ENCODE measurements around the gene DGLUCY. TPM values are rescaled to one million over a fixed set of nuclear protein-coding genes. Genes with fewer than 3 reads are reported as not detected.
"Not testable (repeated sequence)": the region's sequence is repeated elsewhere in the genome, so short reads cannot be mapped to it uniquely, and the experiment has no call there.

The DGLUCY gene
- total and polyA plus RNA-seq, 2 experiments from 2014 or later: 15.2 to 15.7 TPM

GRCh38 chr14:91084516-91084915 lies 29.4 kb upstream of the DGLUCY start:
- no peak overlapping the region for H2AFZ ChIP-seq
- no peaks in the 10 kb centered on the region for H3K4me1 ChIP-seq (ENCODE audit: insufficient read depth)
- TF ChIP-seq EZH2 (IDR thresholded peaks at IDR 0.05; ENCODE audit: insufficient read depth, poor library complexity, severe bottlenecking) (no peak), EZH2phosphoT487 (IDR thresholded peaks at IDR 0.05; ENCODE audit: insufficient read depth, low read depth) (no peak)
- H3K79me2 ChIP-seq (ENCODE audit: insufficient read depth): no peaks in the 10 kb centered on the region
- H3K36me3 ChIP-seq (ENCODE audit: low read depth): no peaks in the 10 kb centered on the region
- no peak overlapping the region for H3K27ac ChIP-seq
- no peaks in the 10 kb centered on the region for H3K9me2 ChIP-seq (ENCODE audit: insufficient read depth)
- no peak overlapping the region for H3K4me3 ChIP-seq
- H3K9me3 ChIP-seq (ENCODE audit: low read depth): no peaks in the 10 kb centered on the region
- in situ Hi-C loops (cut with MboI): no loop called here
- H3K27me3 ChIP-seq (replicated peaks; ENCODE audit: insufficient read depth): no peaks in the 10 kb centered on the region
- no peak overlapping the region for H3K9ac ChIP-seq
- H3F3A ChIP-seq (ENCODE audit: insufficient read depth): no peaks in the 10 kb centered on the region
- whole genome bisulfite sequencing, 2 experiments (ENCODE audit: low coverage in 1 of 2, low lambda C conversion rate in 2 of 2, missing lambda C conversion rate in 2 of 2): 14 to 19% methylated on average over 2 of the region's 2 CpGs
- no peaks in the 10 kb centered on the region for H4K20me1 ChIP-seq (ENCODE audit: insufficient read depth)
- no peak for DNase-seq
- no peak overlapping the region for H3K4me2 ChIP-seq (ENCODE audit: unreplicated experiment)

- WGBS, 2 experiments (ENCODE audit: low coverage in 1 of 2, low lambda C conversion rate in 2 of 2, missing lambda C conversion rate in 2 of 2): 80 to 82% methylated on average over 5 of the region's 5 CpGs
- DNase-seq; H3K9ac ChIP-seq; H3K9me2 ChIP-seq (ENCODE audit: insufficient read depth); H4K20me1 ChIP-seq (ENCODE audit: insufficient read depth); H3K79me2 ChIP-seq (ENCODE audit: insufficient read depth); H2AFZ ChIP-seq; H3F3A ChIP-seq (ENCODE audit: insufficient read depth); H3K36me3 ChIP-seq (ENCODE audit: low read depth); H3K9me3 ChIP-seq (ENCODE audit: low read depth); H3K4me1 ChIP-seq (ENCODE audit: insufficient read depth); H3K4me3 ChIP-seq; H3K27ac ChIP-seq; H3K4me2 ChIP-seq (ENCODE audit: unreplicated experiment); in situ Hi-C loops (cut with MboI); H3K27me3 ChIP-seq (replicated peaks; ENCODE audit: insufficient read depth): not testable (repeated sequence)
Observed at GRCh38 chr14:91087470-91087869, 26.4 kb upstream of the DGLUCY start.

- no peaks in the 10 kb centered on the region for H3K4me1 ChIP-seq (ENCODE audit: insufficient read depth)
- in situ Hi-C loops (cut with MboI): no loop called here
- H2AFZ ChIP-seq: no peak overlapping the region
Observed at GRCh38 chr14:91088585-91089235, 25.2 kb upstream of the DGLUCY start.

GRCh38 chr14:91089958-91090535 lies 23.8 kb upstream of the DGLUCY start:
- Histone ChIP-seq H3K9me2 (ENCODE audit: insufficient read depth) (no peaks in the 10 kb centered on the region), H3K4me3 (no peak overlapping the region), H3K4me1 (ENCODE audit: insufficient read depth) (no peaks in the 10 kb centered on the region), H3F3A (ENCODE audit: insufficient read depth) (no peaks in the 10 kb centered on the region), H3K79me2 (ENCODE audit: insufficient read depth) (no peaks in the 10 kb centered on the region), H2AFZ (no peak overlapping the region), H3K36me3 (ENCODE audit: low read depth) (no peaks in the 10 kb centered on the region), H4K20me1 (ENCODE audit: insufficient read depth) (no peaks in the 10 kb centered on the region), H3K27ac (no peak overlapping the region), H3K4me2 (ENCODE audit: unreplicated experiment) (no peak overlapping the region), H3K9me3 (ENCODE audit: low read depth) (no peaks in the 10 kb centered on the region), H3K9ac (no peak overlapping the region), H3K27me3 (replicated peaks; ENCODE audit: insufficient read depth) (no peaks in the 10 kb centered on the region)
- WGBS, 2 experiments (ENCODE audit: low coverage in 1 of 2, low lambda C conversion rate in 2 of 2, missing lambda C conversion rate in 2 of 2): 59 to 65% methylated on average over 7 of the region's 7 CpGs
- TF ChIP-seq EZH2phosphoT487 (IDR thresholded peaks at IDR 0.05; ENCODE audit: insufficient read depth, low read depth) (no peak), EZH2 (IDR thresholded peaks at IDR 0.05; ENCODE audit: insufficient read depth, poor library complexity, severe bottlenecking) (no peak)
- no peak for DNase-seq
- in situ Hi-C loops (cut with MboI): no loop called here

More at GRCh38 chr14:91088585-91089235, 25.2 kb upstream of the DGLUCY start:
- no peaks in the 10 kb centered on the region for H3K27me3 ChIP-seq (replicated peaks; ENCODE audit: insufficient read depth)
- no peak for DNase-seq
- no peak overlapping the region for H3K4me2 ChIP-seq (ENCODE audit: unreplicated experiment)
- H3K36me3 ChIP-seq (ENCODE audit: low read depth): no peaks in the 10 kb centered on the region
- WGBS, 2 experiments (ENCODE audit: low coverage in 1 of 2, low lambda C conversion rate in 2 of 2, missing lambda C conversion rate in 2 of 2): 56 to 60% methylated on average over 4 to 5 of the region's 5 CpGs
- H3K9me2 ChIP-seq (ENCODE audit: insufficient read depth): no peaks in the 10 kb centered on the region
- no peaks in the 10 kb centered on the region for H3K9me3 ChIP-seq (ENCODE audit: low read depth)
- no peaks in the 10 kb centered on the region for H3F3A ChIP-seq (ENCODE audit: insufficient read depth)
- no peak overlapping the region for H3K4me3 ChIP-seq
- no peak overlapping the region for H3K9ac ChIP-seq
- no peaks in the 10 kb centered on the region for H3K79me2 ChIP-seq (ENCODE audit: insufficient read depth)
- no peak overlapping the region for H3K27ac ChIP-seq
- H4K20me1 ChIP-seq (ENCODE audit: insufficient read depth): no peaks in the 10 kb centered on the region
- TF ChIP-seq EZH2phosphoT487 (IDR thresholded peaks at IDR 0.05; ENCODE audit: insufficient read depth, low read depth) (no peak), EZH2 (IDR thresholded peaks at IDR 0.05; ENCODE audit: insufficient read depth, poor library complexity, severe bottlenecking) (no peak)

All from GM23248 (cell line).